Stimulated activated CD8-positive, alpha-beta memory T cell treated with anti-CD3 and anti-CD28 coated beads, Interleukin-7, amount 100 ng/mL, for 1 hour (primary cell): ENCODE measurements around the gene STXBP5.
"Not testable (repeated sequence)": the region's sequence is repeated elsewhere in the genome, so short reads cannot be mapped to it uniquely, and the experiment has no call there.

Source experiments
- DNase-seq, 2 donors: peaks; one replicate each; pipeline ENCODE4 v3.0.0-alpha.2; 2020; ENCODE audit warnings: low read depth in 2 of 2

Gene STXBP5

GRCh38 chr6:147246853-147247635, 42.8 kb downstream of the STXBP5 start:
- no peak for DNase-seq

GRCh38 chr6:147248859-147249258, 44.6 kb downstream of the STXBP5 start:
- DNase-seq, result no peak

- DNase-seq, result no peak
These were observed 46.9 kb downstream of the STXBP5 start for GRCh38 chr6:147251072-147251471.

- not testable (repeated sequence) for DNase-seq
These were observed 50.8 kb downstream of the STXBP5 start for GRCh38 chr6:147254929-147255473.

GRCh38 chr6:147255948-147256674, 51.9 kb downstream of the STXBP5 start:
- DNase-seq, result no peak

GRCh38 chr6:147257760-147258159, 53.5 kb downstream of the STXBP5 start:
- no peak for DNase-seq

- no peak for DNase-seq
These were observed 55.9 kb downstream of the STXBP5 start for GRCh38 chr6:147260091-147260490.

GRCh38 chr6:147262946-147263345, 58.7 kb downstream of the STXBP5 start:
- DNase-seq, result no peak

- DNase-seq, result no peak
These were observed 62.6 kb downstream of the STXBP5 start for GRCh38 chr6:147266821-147267220.

- DNase-seq, result no peak
These were observed 63.4 kb downstream of the STXBP5 start for GRCh38 chr6:147267658-147268057.

GRCh38 chr6:147268254-147268653, 64.0 kb downstream of the STXBP5 start:
- no peak for DNase-seq

- DNase-seq, result no peak
These were observed 69.8 kb downstream of the STXBP5 start for GRCh38 chr6:147274012-147274411.

- no peak for DNase-seq
These were observed 70.6 kb downstream of the STXBP5 start for GRCh38 chr6:147274776-147275175.

- DNase-seq, result no peak
These were observed 74.7 kb downstream of the STXBP5 start for GRCh38 chr6:147278891-147279290.

- no peak for DNase-seq
These were observed 75.2 kb downstream of the STXBP5 start for GRCh38 chr6:147279427-147279826.

- no peak for DNase-seq
These were observed 77.8 kb downstream of the STXBP5 start for GRCh38 chr6:147281895-147282565.

- DNase-seq, result no peak
These were observed 78.3 kb downstream of the STXBP5 start for GRCh38 chr6:147282566-147282959.

GRCh38 chr6:147283460-147283859, 79.2 kb downstream of the STXBP5 start:
- no peak for DNase-seq

GRCh38 chr6:147285087-147285855, 81.1 kb downstream of the STXBP5 start:
- no peak for DNase-seq

- no peak for DNase-seq
These were observed 83.7 kb downstream of the STXBP5 start for GRCh38 chr6:147287869-147288271.

GRCh38 chr6:147297124-147297523, 92.9 kb downstream of the STXBP5 start:
- DNase-seq, result no peak
